B cell (primary cell): ENCODE data around the gene EYS. TPM values are rescaled to one million over a fixed set of nuclear protein-coding genes. Genes with fewer than 3 reads are reported as not detected.

Experiments
- ATAC-seq: fragments of 200-7000 bp; cut with Tn5 transposase; one replicate; pipeline ENCODE4 v1.10.0; 2021; ENCODE audit warnings: low read depth, mild to moderate bottlenecking, moderate number of reproducible peaks, moderate library complexity
- CTCF ChIA-PET: fragments of 350-600 bp; sonication (Branson Sonifier 250); formaldehyde crosslinking; loops from one replicate; lab custom pipeline; 2021; ENCODE audit warnings: antibody characterized with exemption, inconsistent platforms; lab: Charles Lee
- POLR2A ChIA-PET: fragments of 350-600 bp; sonication (Branson Sonifier 250); formaldehyde crosslinking; loops from one replicate; lab custom pipeline; 2021; ENCODE audit warnings: antibody characterized with exemption; lab: Charles Lee
- DNase-seq: peaks from one replicate; pipeline ENCODE4 v3.0.0; 2013
- H2AFZ ChIP-seq: 2 replicates; pipeline ENCODE4 v1.6.1; 2012; ENCODE audit warnings: mild to moderate bottlenecking, low read depth, low read length; ENCODE audit not compliant: insufficient read depth, poor library complexity, severe bottlenecking
- H3K27ac ChIP-seq, 2 donors: 1 replicate in 1 of 2; 2 replicates in 1 of 2; pipeline ENCODE4 v1.5.1; 2012 to 2013; ENCODE audit warnings: low read length in 2 of 2, mild to moderate bottlenecking in 2 of 2, moderate library complexity in 1 of 2
- H3K27me3 ChIP-seq, 4 experiments: fragments of 200-600 bp in 1 of 4; sonication (generic) in 1 of 4; replicated peaks in 1 of 4; 1 replicate in 2 of 4; 2 replicates in 2 of 4; pipeline versions ENCODE4 v1.6.1 to v1.7.0; 2013 to 2016; ENCODE audit warnings: low read length in 3 of 4, mild to moderate bottlenecking in 2 of 4, mixed read lengths in 1 of 4, moderate library complexity in 1 of 4; ENCODE audit not compliant: insufficient read depth in 4 of 4, control insufficient read depth in 3 of 4; ENCODE audit errors: control extremely low read depth in 1 of 4
- H3K36me3 ChIP-seq, 2 experiments: replicated peaks in 1 of 2; 1 replicate in 1 of 2; 2 replicates in 1 of 2; pipeline versions ENCODE4 v1.6.1 to v1.7.1; 2013; ENCODE audit warnings: low read length in 1 of 2; ENCODE audit not compliant: insufficient read depth in 2 of 2, control insufficient read depth in 1 of 2; ENCODE audit errors: control extremely low read depth in 1 of 2, extremely low read depth in 1 of 2
- H3K4me1 ChIP-seq, 2 donors: fragments of 200-600 bp in 1 of 2; sonication (generic) in 1 of 2; 1 replicate in 1 of 2; 2 replicates in 1 of 2; pipeline versions ENCODE4 v1.5.1 to v1.6.1; 2013 to 2017; ENCODE audit warnings: low read length in 2 of 2; ENCODE audit not compliant: control insufficient read depth in 2 of 2, insufficient read depth in 2 of 2
- H3K4me2 ChIP-seq: replicated peaks from 2 replicates; pipeline ENCODE3; 2012; ENCODE audit warnings: mild to moderate bottlenecking, low read depth, low read length; ENCODE audit not compliant: poor library complexity, severe bottlenecking
- H3K4me3 ChIP-seq, 5 experiments: fragments of 200-600 bp in 1 of 5; sonication (generic) in 1 of 5; 1 replicate in 3 of 5; 2 replicates in 2 of 5; pipeline versions ENCODE4 v1.5.1 to v1.7.0; 2011 to 2016; ENCODE audit warnings: low read length in 4 of 5, mild to moderate bottlenecking in 4 of 5, low read depth in 2 of 5, control low read depth in 1 of 5, moderate library complexity in 1 of 5; ENCODE audit not compliant: insufficient read depth in 1 of 5; ENCODE audit errors: control extremely low read depth in 1 of 5, extremely low read depth in 1 of 5
- H3K79me2 ChIP-seq: fragments of 200-600 bp; sonication (generic); one replicate; pipeline ENCODE4 v1.6.0; 2016; ENCODE audit warnings: low read length; ENCODE audit not compliant: control insufficient read depth, insufficient read depth
- H3K9ac ChIP-seq: fragments of 200-600 bp; sonication (generic); 2 replicates; pipeline ENCODE4 v1.6.1; 2017; ENCODE audit warnings: mild to moderate bottlenecking, low read length, moderate library complexity
- H3K9me3 ChIP-seq, 3 donors: one replicate each; pipeline versions ENCODE4 v1.6.1 to v1.7.1; 2013; ENCODE audit warnings: low read length in 2 of 3; ENCODE audit not compliant: control insufficient read depth in 2 of 3, insufficient read depth in 1 of 3; ENCODE audit errors: control extremely low read depth in 1 of 3
- H4K20me1 ChIP-seq: 2 replicates; pipeline ENCODE4 v1.6.0; 2012; ENCODE audit warnings: mild to moderate bottlenecking, low read length; ENCODE audit not compliant: insufficient read depth, control insufficient read depth, poor library complexity, severe bottlenecking
- H3K27ac Mint-ChIP-seq: one replicate; pipeline ENCODE4 v1.8.0; 2021; ENCODE audit warnings: mixed read lengths
- H3K27me3 Mint-ChIP-seq: one replicate; pipeline ENCODE4 v1.8.0; 2021; ENCODE audit warnings: mixed read lengths
- H3K4me1 Mint-ChIP-seq: one replicate; pipeline ENCODE4 v1.8.0; 2021; ENCODE audit warnings: mixed read lengths
- H3K4me3 Mint-ChIP-seq: one replicate; pipeline ENCODE4 v1.8.0; 2021; ENCODE audit warnings: mixed read lengths
- H3K9me3 Mint-ChIP-seq: one replicate; pipeline ENCODE4 v1.8.0; 2022; ENCODE audit warnings: mixed read lengths; ENCODE audit not compliant: insufficient read depth
- EZH2 ChIP-seq: IDR thresholded peaks from 2 replicates; pipeline ENCODE4 v1.6.1; 2012; ENCODE audit warnings: borderline replicate concordance, low read depth, mild to moderate bottlenecking, moderate library complexity, low read length; ENCODE audit not compliant: insufficient read depth, poor library complexity, severe bottlenecking
- WGBS: methylation state at CpG from one replicate; pipeline ENCODE4 v1.1.5; 2013; ENCODE audit warnings: missing lambda C conversion rate; ENCODE audit not compliant: insufficient coverage; 5-methylcytosine and 5-hydroxymethylcytosine counted together
- intact Hi-C: fragments of 100-400 bp; cut with micrococcal nuclease; formaldehyde crosslinking; loops from one replicate; pipeline ENCODE4 v1.10.0; 2022
- polyA plus RNA-seq: library from polyadenylated mRNA; depleted of rRNA; stranded (reverse); fragments of >200 nt; gene quantifications from 2 replicates; pipeline ENCODE4 v1.2.3, GENCODE V29; 2012
- total RNA-seq, 2 donors: library from RNA; stranded (reverse); fragments of 120-200 nt in 1 of 2; gene quantifications; 1 replicate in 1 of 2; 2 replicates in 1 of 2; pipeline versions ENCODE4 v1.2.3 to v1.2.4, GENCODE V29; 2013 to 2022
- TF ChIP-seq, protein P1 (sequence below): fragments of 200-600 bp; IDR thresholded peaks from one replicate; pipeline ENCODE4 v1.8.0; 2022; ENCODE audit warnings: antibody characterized with exemption, mild to moderate bottlenecking

The EYS gene
- total and polyA plus RNA-seq, 2 donors (not counting 1 experiment from before 2014, with no cell fraction given): not detected

DNA sequence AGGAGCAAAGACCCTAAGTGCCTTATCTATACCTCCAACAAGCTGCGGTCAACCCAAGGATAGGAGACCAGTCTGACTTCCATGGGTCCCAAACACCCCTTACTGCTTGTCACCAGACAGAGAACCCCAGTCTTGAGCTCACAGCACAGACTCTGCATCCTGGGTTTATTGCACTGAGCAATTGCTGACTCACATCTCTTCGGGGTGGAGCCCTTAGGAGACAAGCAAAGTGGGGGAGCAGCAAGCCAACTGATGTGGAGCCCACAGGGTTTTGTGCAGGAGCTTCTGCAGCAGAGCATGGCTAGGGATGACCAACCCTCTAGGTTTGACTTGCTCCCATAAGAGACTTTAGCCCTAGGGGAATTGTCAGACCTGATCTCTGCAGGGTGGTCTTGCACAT, 38.6 kb upstream of the EYS start:
- H3K4me3 ChIP-seq: no peak overlapping the region
- Mint-ChIP-seq H3K27ac (no peak overlapping the region), H3K4me1 (no peaks in the 10 kb centered on the region), H3K4me3 (no peak overlapping the region), H3K27me3 (no peaks in the 10 kb centered on the region), H3K9me3 (peaks cover 8% of the 10 kb centered on the region)
- no peaks in the 10 kb centered on the region for H3K79me2 ChIP-seq
- no peak overlapping the region for H3K27ac ChIP-seq
- TF ChIP-seq, protein P1, sequence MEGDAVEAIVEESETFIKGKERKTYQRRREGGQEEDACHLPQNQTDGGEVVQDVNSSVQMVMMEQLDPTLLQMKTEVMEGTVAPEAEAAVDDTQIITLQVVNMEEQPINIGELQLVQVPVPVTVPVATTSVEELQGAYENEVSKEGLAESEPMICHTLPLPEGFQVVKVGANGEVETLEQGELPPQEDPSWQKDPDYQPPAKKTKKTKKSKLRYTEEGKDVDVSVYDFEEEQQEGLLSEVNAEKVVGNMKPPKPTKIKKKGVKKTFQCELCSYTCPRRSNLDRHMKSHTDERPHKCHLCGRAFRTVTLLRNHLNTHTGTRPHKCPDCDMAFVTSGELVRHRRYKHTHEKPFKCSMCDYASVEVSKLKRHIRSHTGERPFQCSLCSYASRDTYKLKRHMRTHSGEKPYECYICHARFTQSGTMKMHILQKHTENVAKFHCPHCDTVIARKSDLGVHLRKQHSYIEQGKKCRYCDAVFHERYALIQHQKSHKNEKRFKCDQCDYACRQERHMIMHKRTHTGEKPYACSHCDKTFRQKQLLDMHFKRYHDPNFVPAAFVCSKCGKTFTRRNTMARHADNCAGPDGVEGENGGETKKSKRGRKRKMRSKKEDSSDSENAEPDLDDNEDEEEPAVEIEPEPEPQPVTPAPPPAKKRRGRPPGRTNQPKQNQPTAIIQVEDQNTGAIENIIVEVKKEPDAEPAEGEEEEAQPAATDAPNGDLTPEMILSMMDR: no peak
- no peak for TF ChIP-seq EZH2
- H4K20me1 ChIP-seq: no peaks in the 10 kb centered on the region
- no peaks in the 10 kb centered on the region for H3K36me3 ChIP-seq
- no peak overlapping the region for H3K4me2 ChIP-seq
- intact Hi-C loops: no loop called here
- DNase-seq (no peak), ATAC-seq (no peak)
- no peaks in the 10 kb centered on the region for H3K27me3 ChIP-seq
- H3K9me3 ChIP-seq: peaks cover 0 to 25% (median 0%) of the 10 kb centered on the region in 3 donors
- CTCF ChIA-PET: no interaction called here
- H2AFZ ChIP-seq: no peak overlapping the region
- no peaks in the 10 kb centered on the region for H3K4me1 ChIP-seq
- H3K9ac ChIP-seq: no peak overlapping the region
- 88% methylated on average over 2 of the region's 2 CpGs for WGBS
- POLR2A ChIA-PET: no interaction called here

DNA sequence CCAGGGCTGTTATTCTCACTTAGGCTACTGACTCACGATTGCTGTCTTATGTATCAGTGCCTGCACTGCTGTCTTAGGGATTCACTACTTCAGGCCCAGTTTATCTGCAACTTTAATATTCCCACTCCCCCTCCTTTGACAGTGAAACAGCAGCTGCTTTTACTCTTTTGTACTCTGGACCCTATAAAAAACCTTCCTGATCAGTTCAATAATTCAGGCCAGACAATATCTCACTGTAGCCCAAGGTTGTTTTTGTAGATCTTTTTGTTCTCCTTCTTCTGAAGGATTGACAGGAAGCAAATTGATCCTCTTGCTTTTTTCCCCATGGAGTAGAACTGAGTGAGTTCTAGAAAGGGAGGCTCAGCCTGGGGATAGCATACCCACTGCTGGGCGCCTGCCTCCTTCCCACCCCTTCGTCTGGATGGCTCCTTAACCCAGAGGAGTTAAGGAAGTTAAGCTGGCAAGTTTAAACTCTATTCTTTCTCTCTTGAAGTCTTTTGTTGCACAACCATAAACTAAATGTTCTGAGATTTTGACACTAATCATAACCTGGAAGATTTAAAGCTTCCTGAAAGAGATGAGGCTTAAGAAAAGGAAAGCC, 22.0 kb upstream of the EYS start:
- intact Hi-C loops: no loop called here
- no peak for DNase-seq
- Histone ChIP-seq H3K27me3 (no peaks in the 10 kb centered on the region), H3K4me2 (no peak overlapping the region), H3K4me1 (no peaks in the 10 kb centered on the region), H3K9ac (no peak overlapping the region), H3K27ac (no peak overlapping the region), H2AFZ (no peak overlapping the region), H3K79me2 (no peaks in the 10 kb centered on the region), H3K4me3 (no peak overlapping the region), H4K20me1 (no peaks in the 10 kb centered on the region), H3K36me3 (no peaks in the 10 kb centered on the region), H3K9me3 (no peaks in the 10 kb centered on the region)
- Mint-ChIP-seq H3K9me3 (peaks cover 8% of the 10 kb centered on the region), H3K4me3 (no peak overlapping the region), H3K27ac (no peak overlapping the region), H3K27me3 (no peaks in the 10 kb centered on the region), H3K4me1 (no peaks in the 10 kb centered on the region)
- 36% methylated on average over 1 of the region's 3 CpGs for WGBS
- ATAC-seq: no peak
- ChIA-PET CTCF (no interaction called here), POLR2A (no interaction called here)
- no peak for TF ChIP-seq EZH2
- TF ChIP-seq, protein P1: no peak
